Brain microvascular endothelial cell (primary cell): ENCODE results near the gene SIPA1L3.

Experiments used
- DNase-seq: peaks from one replicate; pipeline ENCODE4 v3.0.0-alpha.2; 2020
- H3K27ac ChIP-seq: fragments of 250-450 bp; sonication (Bioruptor Pico); 2 replicates; pipeline ENCODE4 v1.5.1; 2020; ENCODE audit warnings: mild to moderate bottlenecking, moderate library complexity
- H3K27me3 ChIP-seq: fragments of 250-450 bp; sonication (Bioruptor Pico); replicated peaks from 2 replicates; pipeline ENCODE4 v1.5.1; 2020; ENCODE audit warnings: mild to moderate bottlenecking
- H3K36me3 ChIP-seq: fragments of 250-450 bp; sonication (Bioruptor Pico); replicated peaks from 2 replicates; pipeline ENCODE4 v1.5.1; 2020; ENCODE audit warnings: mild to moderate bottlenecking
- H3K4me3 ChIP-seq: 2 replicates; pipeline ENCODE4 v1.5.1; 2011; ENCODE audit warnings: low read depth, mild to moderate bottlenecking, control low read depth, low read length, moderate library complexity
- in situ Hi-C: cut with HindIII; loops from 2 replicates; pipeline ENCODE4 v1.10.0; 2017; ENCODE audit warnings: low sequenced_read_pairs, low pct_ligation_motif_present
- TF ChIP-seq, protein P1 (sequence below): IDR thresholded peaks from 2 replicates; pipeline ENCODE4 v1.5.1; 2011; ENCODE audit warnings: low read depth, mild to moderate bottlenecking, moderate library complexity, low read length, control low read depth, inconsistent platforms; ENCODE audit errors: missing control alignments

SIPA1L3 gene

GRCh38 chr19:38030686-38031422, 123.8 kb downstream of the SIPA1L3 start:
- in situ Hi-C loops, result no loop called here
- DNase-seq, result no peak
- peak overlapping the region; percentile 96 for H3K27ac ChIP-seq

DNA sequence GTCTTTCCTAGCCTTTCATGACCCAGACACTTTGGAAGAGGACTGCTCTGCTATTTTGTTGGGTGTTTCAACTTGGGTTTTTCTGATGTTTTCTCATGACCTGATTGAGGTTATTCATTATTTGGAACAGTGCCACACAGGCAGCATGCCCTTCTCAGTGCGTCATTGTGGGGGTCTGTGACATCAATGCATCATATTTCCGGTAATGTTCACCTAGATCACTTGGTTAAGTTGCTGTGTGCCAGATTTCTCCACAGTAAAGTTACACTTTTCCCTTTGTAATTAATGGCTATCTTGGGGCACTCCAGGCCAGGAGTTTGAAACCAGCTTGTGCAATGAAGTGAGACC, 124.4 kb downstream of the SIPA1L3 start:
- Histone ChIP-seq H3K27me3 (no peaks in the 10 kb centered on the region), H3K4me3 (no peak overlapping the region), H3K36me3 (peaks cover 9% of the 10 kb centered on the region), H3K27ac (peak overlapping the region; percentile 96)
- peak; percentile 96 for DNase-seq
- TF ChIP-seq, protein P1, sequence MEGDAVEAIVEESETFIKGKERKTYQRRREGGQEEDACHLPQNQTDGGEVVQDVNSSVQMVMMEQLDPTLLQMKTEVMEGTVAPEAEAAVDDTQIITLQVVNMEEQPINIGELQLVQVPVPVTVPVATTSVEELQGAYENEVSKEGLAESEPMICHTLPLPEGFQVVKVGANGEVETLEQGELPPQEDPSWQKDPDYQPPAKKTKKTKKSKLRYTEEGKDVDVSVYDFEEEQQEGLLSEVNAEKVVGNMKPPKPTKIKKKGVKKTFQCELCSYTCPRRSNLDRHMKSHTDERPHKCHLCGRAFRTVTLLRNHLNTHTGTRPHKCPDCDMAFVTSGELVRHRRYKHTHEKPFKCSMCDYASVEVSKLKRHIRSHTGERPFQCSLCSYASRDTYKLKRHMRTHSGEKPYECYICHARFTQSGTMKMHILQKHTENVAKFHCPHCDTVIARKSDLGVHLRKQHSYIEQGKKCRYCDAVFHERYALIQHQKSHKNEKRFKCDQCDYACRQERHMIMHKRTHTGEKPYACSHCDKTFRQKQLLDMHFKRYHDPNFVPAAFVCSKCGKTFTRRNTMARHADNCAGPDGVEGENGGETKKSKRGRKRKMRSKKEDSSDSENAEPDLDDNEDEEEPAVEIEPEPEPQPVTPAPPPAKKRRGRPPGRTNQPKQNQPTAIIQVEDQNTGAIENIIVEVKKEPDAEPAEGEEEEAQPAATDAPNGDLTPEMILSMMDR, result no peak
- in situ Hi-C loops, result no loop called here

More at GRCh38 chr19:38030686-38031422, 123.8 kb downstream of the SIPA1L3 start:
- no peak overlapping the region for H3K4me3 ChIP-seq
- peaks cover 9% of the 10 kb centered on the region for H3K36me3 ChIP-seq
- TF ChIP-seq, protein P1, result no peak
- no peaks in the 10 kb centered on the region for H3K27me3 ChIP-seq

DNA sequence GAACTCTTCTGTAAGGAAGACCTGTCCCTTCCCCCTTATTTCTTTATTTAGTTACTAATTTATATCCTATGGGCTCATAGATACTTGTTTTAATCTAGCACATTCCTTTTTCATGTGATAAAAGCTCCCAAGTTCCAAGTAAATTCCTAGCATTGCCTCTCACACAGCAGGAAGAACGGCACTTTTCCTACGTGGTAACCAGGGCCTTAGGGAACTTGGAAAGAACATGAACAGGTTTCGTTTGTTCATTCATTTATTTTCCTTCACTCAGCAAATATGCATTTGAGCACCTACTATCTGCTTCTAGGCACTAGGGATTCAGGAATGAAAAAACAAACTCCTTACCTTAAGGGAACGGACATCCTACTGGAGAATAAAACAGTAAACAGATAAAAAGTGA, 125.1 kb downstream of the SIPA1L3 start:
- Histone ChIP-seq H3K36me3 (peaks cover 9% of the 10 kb centered on the region), H3K4me3 (no peak overlapping the region)
- DNase-seq, result no peak

DNA sequence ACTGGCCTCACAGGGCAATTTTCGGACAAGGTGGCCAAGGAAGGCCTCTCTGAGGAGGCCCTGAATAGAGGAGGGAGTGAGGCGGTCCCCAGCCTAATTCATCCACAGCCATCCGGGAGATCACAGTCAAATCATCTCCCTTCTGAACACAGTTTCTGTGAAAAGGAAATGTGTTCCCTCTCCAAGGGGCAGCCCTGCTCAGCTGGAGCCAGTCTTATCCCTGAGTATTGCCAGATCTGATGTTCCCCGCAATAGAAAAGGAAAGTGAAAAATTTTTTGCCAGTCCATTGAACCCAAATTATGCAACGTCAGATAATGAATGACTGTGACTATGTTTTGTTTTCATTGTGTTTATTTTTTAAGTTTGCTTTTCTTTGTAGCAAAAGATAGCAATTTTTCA, 125.9 kb downstream of the SIPA1L3 start:
- Histone ChIP-seq H3K27me3 (no peaks in the 10 kb centered on the region), H3K36me3 (peaks cover 9% of the 10 kb centered on the region), H3K27ac (peak overlapping the region; percentile 96), H3K4me3 (no peak overlapping the region)
- TF ChIP-seq, protein P1, result no peak
- in situ Hi-C loops, result no loop called here
- no peak for DNase-seq

More for the DNA sequence above, 125.1 kb downstream of the SIPA1L3 start:
- TF ChIP-seq, protein P1, result no peak
- peak overlapping the region; percentile 96 for H3K27ac ChIP-seq
- in situ Hi-C loops, result no loop called here
- H3K27me3 ChIP-seq, result no peaks in the 10 kb centered on the region

GRCh38 chr19:38033658-38034491, 126.9 kb downstream of the SIPA1L3 start:
- in situ Hi-C loops, result no loop called here
- Histone ChIP-seq H3K36me3 (peaks cover 9% of the 10 kb centered on the region), H3K4me3 (no peak overlapping the region), H3K27me3 (no peaks in the 10 kb centered on the region), H3K27ac (peak overlapping the region; percentile 96)
- no peak for DNase-seq
- TF ChIP-seq, protein P1, result no peak
